Daoy (cell line): ENCODE data around the gene ARL5C. TPM values are rescaled to one million over a fixed set of nuclear protein-coding genes. Genes with fewer than 3 reads are reported as not detected.

ENCODE experiments used
- DNase-seq: peaks from one replicate; pipeline ENCODE4 v3.0.0-alpha.2; 2015; ENCODE audit warnings: low read depth
- total RNA-seq: library from RNA; depleted of rRNA; stranded (reverse); fragments of >200 nt; shearing (Covaris generic); gene quantifications from 2 replicates; pipeline ENCODE4 v1.2.3, GENCODE V29; 2014; rRNA removed

Gene ARL5C
- total RNA-seq, 1 experiment from 2014 or later: not detected

GRCh38 chr17:39108461-39109375 is 57.2 kb downstream of the ARL5C start:
- DNase-seq: no peak

DNA sequence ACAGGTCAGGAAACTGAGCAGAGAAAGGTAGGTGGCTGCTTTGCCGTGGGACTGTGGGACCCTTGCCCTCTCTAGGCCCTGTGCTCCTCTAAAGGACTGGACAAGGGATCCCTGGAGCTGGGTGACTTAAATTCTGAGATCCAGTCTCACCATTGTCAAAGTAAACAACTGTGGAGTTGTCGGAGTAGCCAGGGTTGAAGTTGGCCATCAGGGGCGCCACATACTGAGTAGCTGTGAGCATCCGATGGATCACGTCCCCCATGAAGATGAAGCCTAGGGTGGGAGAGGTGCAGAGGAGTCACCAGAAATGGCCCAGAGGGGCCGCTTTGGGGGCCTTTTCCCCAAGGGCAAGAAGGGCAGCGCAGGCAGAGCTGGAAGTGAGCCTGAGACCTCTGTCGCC is 58.0 kb downstream of the ARL5C start:
- no peak for DNase-seq

GRCh38 chr17:39107155-39107554 is 58.8 kb downstream of the ARL5C start:
- DNase-seq: no peak

Other genes starting within 250 kb of the ARL5C start
- gene FBXO47, start 198.8 kb downstream of the ARL5C start, total RNA-seq: not detected in 2 replicates
- gene PLXDC1, start 14.5 kb downstream of the ARL5C start, total RNA-seq: 0.11 TPM in 1 of 2 replicates, not detected in the other
- 0.89 and 1.0 TPM in 2 replicates for gene CACNB1, start 31.5 kb upstream of the ARL5C start, total RNA-seq
- 2,153 and 2,499 TPM in 2 replicates for gene RPL19, start 34.1 kb upstream of the ARL5C start, total RNA-seq
- gene STAC2, start 59.8 kb upstream of the ARL5C start, total RNA-seq: 0.06 TPM in 1 of 2 replicates, not detected in the other
- gene FBXL20, start 235.5 kb upstream of the ARL5C start, total RNA-seq: 2.1 and 8.2 TPM in 2 replicates